GM20000 (cell line): Measurements from ENCODE around the gene BCAR3.
"Not testable (repeated sequence)": the region's sequence is repeated elsewhere in the genome, so short reads cannot be mapped to it uniquely, and the experiment has no call there.

ENCODE experiments used
- DNase-seq: peaks from one replicate; pipeline ENCODE4 v3.0.0; 2012; ENCODE audit warnings: low spot score
- TF ChIP-seq, protein P1 (sequence below): IDR thresholded peaks from 2 replicates; pipeline ENCODE4 v1.5.1; 2012; ENCODE audit warnings: mild to moderate bottlenecking, control low read depth; ENCODE audit errors: extremely low read depth, missing control alignments

The BCAR3 gene

DNA sequence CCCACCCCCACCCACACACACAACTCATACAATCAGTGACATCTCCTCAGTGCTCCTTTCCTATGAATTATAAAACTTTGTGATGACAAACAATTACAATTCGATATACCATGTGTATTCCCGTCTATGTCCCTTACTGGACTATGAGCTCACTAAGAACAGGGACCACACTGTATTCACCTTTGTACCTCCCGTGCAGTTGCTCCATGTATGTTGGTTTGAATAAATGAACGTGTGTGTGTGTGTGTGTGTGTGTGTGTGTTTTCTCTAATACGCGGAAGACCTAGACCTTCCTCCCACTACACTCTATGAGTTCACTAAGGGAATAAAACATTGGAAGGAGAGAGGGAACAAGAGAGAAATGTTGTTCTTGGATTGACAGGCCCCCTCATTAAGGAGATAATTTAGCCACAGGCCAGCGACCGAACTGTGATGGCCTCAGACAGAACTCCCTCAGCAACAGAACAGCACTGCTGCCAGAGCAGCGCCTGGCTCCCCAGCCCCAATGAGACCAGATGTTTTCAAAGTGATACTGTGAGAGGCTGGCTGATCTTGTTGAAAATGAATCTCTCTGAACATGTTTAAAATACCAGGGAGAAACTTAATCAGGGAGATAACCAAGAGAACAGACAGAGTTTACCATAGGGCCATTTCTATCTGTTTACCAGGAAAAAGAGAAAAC is 21.7 kb downstream of the BCAR3 start:
- no peak for DNase-seq

GRCh38 chr1:93658188-93658587 is 23.4 kb downstream of the BCAR3 start:
- DNase-seq: no peak
- TF ChIP-seq, protein P1, sequence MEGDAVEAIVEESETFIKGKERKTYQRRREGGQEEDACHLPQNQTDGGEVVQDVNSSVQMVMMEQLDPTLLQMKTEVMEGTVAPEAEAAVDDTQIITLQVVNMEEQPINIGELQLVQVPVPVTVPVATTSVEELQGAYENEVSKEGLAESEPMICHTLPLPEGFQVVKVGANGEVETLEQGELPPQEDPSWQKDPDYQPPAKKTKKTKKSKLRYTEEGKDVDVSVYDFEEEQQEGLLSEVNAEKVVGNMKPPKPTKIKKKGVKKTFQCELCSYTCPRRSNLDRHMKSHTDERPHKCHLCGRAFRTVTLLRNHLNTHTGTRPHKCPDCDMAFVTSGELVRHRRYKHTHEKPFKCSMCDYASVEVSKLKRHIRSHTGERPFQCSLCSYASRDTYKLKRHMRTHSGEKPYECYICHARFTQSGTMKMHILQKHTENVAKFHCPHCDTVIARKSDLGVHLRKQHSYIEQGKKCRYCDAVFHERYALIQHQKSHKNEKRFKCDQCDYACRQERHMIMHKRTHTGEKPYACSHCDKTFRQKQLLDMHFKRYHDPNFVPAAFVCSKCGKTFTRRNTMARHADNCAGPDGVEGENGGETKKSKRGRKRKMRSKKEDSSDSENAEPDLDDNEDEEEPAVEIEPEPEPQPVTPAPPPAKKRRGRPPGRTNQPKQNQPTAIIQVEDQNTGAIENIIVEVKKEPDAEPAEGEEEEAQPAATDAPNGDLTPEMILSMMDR: no peak

More for the DNA sequence above, 21.7 kb downstream of the BCAR3 start:
- TF ChIP-seq, protein P1: no peak

- no peak for DNase-seq
- TF ChIP-seq, protein P1: no peak
Observed at GRCh38 chr1:93656491-93656890, 25.1 kb downstream of the BCAR3 start.

- TF ChIP-seq, protein P1: no peak
- no peak for DNase-seq
Observed at GRCh38 chr1:93653656-93654055, 28.0 kb downstream of the BCAR3 start.

DNA sequence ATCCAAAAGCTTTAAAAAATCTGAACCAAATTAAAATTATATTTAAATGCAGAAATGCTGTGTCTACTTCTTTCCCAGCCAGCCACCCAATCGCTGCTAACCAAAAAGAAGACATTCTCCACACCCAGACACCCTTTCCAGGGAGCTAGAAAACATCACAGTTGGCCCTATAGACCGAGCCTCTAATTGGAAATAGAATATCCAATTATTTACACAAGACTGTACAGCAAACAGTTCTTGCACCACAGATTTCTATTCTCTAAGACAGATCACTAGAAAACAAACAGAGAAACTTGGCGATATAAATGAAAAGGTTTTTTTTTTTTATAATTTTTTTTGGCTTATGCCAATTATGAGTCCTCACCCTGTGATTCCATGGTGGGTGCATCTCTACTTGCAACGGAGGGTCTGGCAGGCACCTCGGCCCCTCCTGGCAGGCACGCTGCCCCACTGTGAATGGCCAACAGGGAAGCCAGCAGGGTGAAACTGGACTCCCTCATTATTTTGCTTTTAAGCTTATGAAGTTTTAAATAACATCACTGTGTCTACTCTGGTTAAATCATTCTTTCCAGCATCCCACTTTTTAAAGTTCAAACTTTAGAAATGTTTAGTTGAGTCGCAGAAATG is 29.2 kb downstream of the BCAR3 start:
- DNase-seq: no peak
- TF ChIP-seq, protein P1: no peak

- DNase-seq: no peak
- TF ChIP-seq, protein P1: no peak
Observed at GRCh38 chr1:93651695-93652094, 29.9 kb downstream of the BCAR3 start.

DNA sequence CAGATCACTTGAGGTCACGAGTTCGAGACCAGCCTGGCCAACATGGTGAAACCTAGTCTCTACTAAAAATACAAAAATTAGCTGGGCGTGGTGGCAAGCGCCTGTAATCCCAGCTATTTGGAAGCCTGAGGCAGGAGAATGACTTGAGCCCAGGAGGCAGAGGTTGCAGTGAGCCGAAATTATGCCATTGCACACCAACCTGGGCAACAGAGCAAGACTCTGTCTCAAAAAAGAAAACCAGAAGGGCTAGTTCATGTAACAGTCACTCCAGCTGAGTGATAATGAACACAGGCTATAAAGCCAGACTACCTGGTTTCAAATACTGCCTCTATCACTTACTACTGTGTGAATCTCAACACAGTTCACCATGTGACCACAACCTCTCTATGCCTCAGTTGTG is 31.5 kb downstream of the BCAR3 start:
- DNase-seq: not testable (repeated sequence)

GRCh38 chr1:93649231-93649630 is 32.4 kb downstream of the BCAR3 start:
- no peak for DNase-seq
- TF ChIP-seq, protein P1: no peak
